ENCODE data around the gene ARHGEF19.

ARHGEF19 gene

GRCh38 chr1:16161717-16162116 is 50.7 kb downstream of the ARHGEF19 start:
- Histone ChIP-seq H3K9me3 (ENCODE audit: control insufficient read depth in 2 of 2, low read length in 2 of 2) (no peaks in the 10 kb centered on the region), H3K4me3 (ENCODE audit: low read length in 2 of 2) (no peak overlapping the region), H3K9ac (ENCODE audit: low read length in 2 of 2) (no peak overlapping the region), H3K27me3 (ENCODE audit: control insufficient read depth in 1 of 2, insufficient read depth in 2 of 2, low read length in 2 of 2) (no peaks in the 10 kb centered on the region), H3K27ac (ENCODE audit: low read length) (no peak overlapping the region), H3K4me1 (ENCODE audit: control insufficient read depth, insufficient read depth, low read length) (peaks cover 8% of the 10 kb centered on the region), H3K36me3 (ENCODE audit: control insufficient read depth in 2 of 2, insufficient read depth in 2 of 2, low read length in 2 of 2) (no peaks in the 10 kb centered on the region)

GRCh38 chr1:16158993-16159831 is 53.2 kb downstream of the ARHGEF19 start:
- peaks cover 18% of the 10 kb centered on the region for H3K4me1 ChIP-seq (ENCODE audit: control insufficient read depth, insufficient read depth, low read length)
- no peaks in the 10 kb centered on the region for H3K27me3 ChIP-seq (ENCODE audit: control insufficient read depth in 1 of 2, insufficient read depth in 2 of 2, low read length in 2 of 2)
- no peak overlapping the region for H3K9ac ChIP-seq (ENCODE audit: low read length in 2 of 2)
- no peaks in the 10 kb centered on the region for H3K9me3 ChIP-seq (ENCODE audit: control insufficient read depth in 2 of 2, low read length in 2 of 2)
- no peak overlapping the region for H3K4me3 ChIP-seq (ENCODE audit: low read length in 2 of 2)
- H3K36me3 ChIP-seq (ENCODE audit: control insufficient read depth in 2 of 2, insufficient read depth in 2 of 2, low read length in 2 of 2), result no peaks in the 10 kb centered on the region
- no peak overlapping the region for H3K27ac ChIP-seq (ENCODE audit: low read length)

GRCh38 chr1:16158025-16158424 is 54.4 kb downstream of the ARHGEF19 start:
- Histone ChIP-seq H3K36me3 (ENCODE audit: control insufficient read depth in 2 of 2, insufficient read depth in 2 of 2, low read length in 2 of 2) (no peaks in the 10 kb centered on the region), H3K27ac (ENCODE audit: low read length) (no peak overlapping the region), H3K4me3 (ENCODE audit: low read length in 2 of 2) (no peak overlapping the region), H3K27me3 (ENCODE audit: control insufficient read depth in 1 of 2, insufficient read depth in 2 of 2, low read length in 2 of 2) (no peaks in the 10 kb centered on the region), H3K9me3 (ENCODE audit: control insufficient read depth in 2 of 2, low read length in 2 of 2) (no peaks in the 10 kb centered on the region), H3K4me1 (ENCODE audit: control insufficient read depth, insufficient read depth, low read length) (peaks cover 29% of the 10 kb centered on the region), H3K9ac (ENCODE audit: low read length in 2 of 2) (no peak overlapping the region)

- Histone ChIP-seq H3K4me1 (ENCODE audit: control insufficient read depth, insufficient read depth, low read length) (peaks cover 35% of the 10 kb centered on the region), H3K27ac (ENCODE audit: low read length) (peak overlapping the region; percentile 37), H3K9ac (ENCODE audit: low read length in 2 of 2) (no peak overlapping the region), H3K4me3 (ENCODE audit: low read length in 2 of 2) (no peak overlapping the region), H3K27me3 (ENCODE audit: control insufficient read depth in 1 of 2, insufficient read depth in 2 of 2, low read length in 2 of 2) (no peaks in the 10 kb centered on the region), H3K36me3 (ENCODE audit: control insufficient read depth in 2 of 2, insufficient read depth in 2 of 2, low read length in 2 of 2) (no peaks in the 10 kb centered on the region), H3K9me3 (ENCODE audit: control insufficient read depth in 2 of 2, low read length in 2 of 2) (no peaks in the 10 kb centered on the region)
Observed at GRCh38 chr1:16156848-16157495, 55.5 kb downstream of the ARHGEF19 start.

GRCh38 chr1:16155537-16156410 is 56.7 kb downstream of the ARHGEF19 start, which contains the start of gene EPHA2:
Gene EPHA2, minus strand, starts transcription at chr1:16156069. Its CDS starts 137 bp downstream, at chr1:16155932.
- H3K9me3 ChIP-seq (ENCODE audit: control insufficient read depth in 2 of 2, low read length in 2 of 2), result no peaks in the 10 kb centered on the region
- no peaks in the 10 kb centered on the region for H3K36me3 ChIP-seq (ENCODE audit: control insufficient read depth in 2 of 2, insufficient read depth in 2 of 2, low read length in 2 of 2)
- peak within 1 kb of the TSS; percentile 37 for H3K27ac ChIP-seq (ENCODE audit: low read length)
- H3K9ac ChIP-seq (ENCODE audit: low read length in 2 of 2), result peak within 1 kb of the TSS; percentile 66 to 70
- peak within 1 kb of the TSS; percentile 74 to 82 for H3K4me3 ChIP-seq (ENCODE audit: low read length in 2 of 2)
- H3K4me1 ChIP-seq (ENCODE audit: control insufficient read depth, insufficient read depth, low read length), result peaks cover 41% of the 10 kb centered on the region
- H3K27me3 ChIP-seq (ENCODE audit: control insufficient read depth in 1 of 2, insufficient read depth in 2 of 2, low read length in 2 of 2), result no peaks in the 10 kb centered on the region

GRCh38 chr1:16153999-16154673 is 58.3 kb downstream of the ARHGEF19 start:
- Histone ChIP-seq H3K9ac (ENCODE audit: low read length in 2 of 2) (peak overlapping the region in 1 of 2 donors; percentile 70), H3K4me3 (ENCODE audit: low read length in 2 of 2) (peak overlapping the region; percentile 50 to 82), H3K27me3 (ENCODE audit: control insufficient read depth in 1 of 2, insufficient read depth in 2 of 2, low read length in 2 of 2) (no peaks in the 10 kb centered on the region), H3K27ac (ENCODE audit: low read length) (no peak overlapping the region), H3K36me3 (ENCODE audit: control insufficient read depth in 2 of 2, insufficient read depth in 2 of 2, low read length in 2 of 2) (peaks cover 0 to 3% of the 10 kb centered on the region in 2 donors), H3K9me3 (ENCODE audit: control insufficient read depth in 2 of 2, low read length in 2 of 2) (no peaks in the 10 kb centered on the region), H3K4me1 (ENCODE audit: control insufficient read depth, insufficient read depth, low read length) (peaks cover 41% of the 10 kb centered on the region)

GRCh38 chr1:16153096-16153998 is 59.1 kb downstream of the ARHGEF19 start:
- Histone ChIP-seq H3K9me3 (ENCODE audit: control insufficient read depth in 2 of 2, low read length in 2 of 2) (no peaks in the 10 kb centered on the region), H3K4me3 (ENCODE audit: low read length in 2 of 2) (peak overlapping the region; percentile 50 to 82), H3K4me1 (ENCODE audit: control insufficient read depth, insufficient read depth, low read length) (peaks cover 41% of the 10 kb centered on the region), H3K27me3 (ENCODE audit: control insufficient read depth in 1 of 2, insufficient read depth in 2 of 2, low read length in 2 of 2) (no peaks in the 10 kb centered on the region), H3K36me3 (ENCODE audit: control insufficient read depth in 2 of 2, insufficient read depth in 2 of 2, low read length in 2 of 2) (peaks cover 2 to 5% of the 10 kb centered on the region in 2 donors), H3K27ac (ENCODE audit: low read length) (no peak overlapping the region), H3K9ac (ENCODE audit: low read length in 2 of 2) (peak overlapping the region in 1 of 2 donors; percentile 5)

- peaks cover 41% of the 10 kb centered on the region for H3K4me1 ChIP-seq (ENCODE audit: control insufficient read depth, insufficient read depth, low read length)
Observed at GRCh38 chr1:16152481-16153087, 59.9 kb downstream of the ARHGEF19 start.

GRCh38 chr1:16151995-16152384 is 60.5 kb downstream of the ARHGEF19 start:
- peaks cover 45% of the 10 kb centered on the region for H3K4me1 ChIP-seq (ENCODE audit: control insufficient read depth, insufficient read depth, low read length)
- no peak overlapping the region for H3K9ac ChIP-seq (ENCODE audit: low read length in 2 of 2)
- no peaks in the 10 kb centered on the region for H3K9me3 ChIP-seq (ENCODE audit: control insufficient read depth in 2 of 2, low read length in 2 of 2)
- peaks cover 2 to 9% of the 10 kb centered on the region in 2 donors for H3K36me3 ChIP-seq (ENCODE audit: control insufficient read depth in 2 of 2, insufficient read depth in 2 of 2, low read length in 2 of 2)
- H3K4me3 ChIP-seq (ENCODE audit: low read length in 2 of 2), result no peak overlapping the region
- no peaks in the 10 kb centered on the region for H3K27me3 ChIP-seq (ENCODE audit: control insufficient read depth in 1 of 2, insufficient read depth in 2 of 2, low read length in 2 of 2)
- H3K27ac ChIP-seq (ENCODE audit: low read length), result no peak overlapping the region

More at GRCh38 chr1:16152481-16153087, 59.9 kb downstream of the ARHGEF19 start:
- Histone ChIP-seq H3K4me3 (ENCODE audit: low read length in 2 of 2) (peak overlapping the region in 1 of 2 donors; percentile 82), H3K27me3 (ENCODE audit: control insufficient read depth in 1 of 2, insufficient read depth in 2 of 2, low read length in 2 of 2) (no peaks in the 10 kb centered on the region), H3K27ac (ENCODE audit: low read length) (no peak overlapping the region), H3K36me3 (ENCODE audit: control insufficient read depth in 2 of 2, insufficient read depth in 2 of 2, low read length in 2 of 2) (peaks cover 2 to 9% of the 10 kb centered on the region in 2 donors), H3K9me3 (ENCODE audit: control insufficient read depth in 2 of 2, low read length in 2 of 2) (no peaks in the 10 kb centered on the region), H3K9ac (ENCODE audit: low read length in 2 of 2) (no peak overlapping the region)

All from stomach smooth muscle (tissue), 2 donors.